ENCODE measurements around the gene GCNT4.
A peak's percentile ranks its signal among the peaks of the same experiment; 100 is the strongest.

GCNT4 gene

DNA sequence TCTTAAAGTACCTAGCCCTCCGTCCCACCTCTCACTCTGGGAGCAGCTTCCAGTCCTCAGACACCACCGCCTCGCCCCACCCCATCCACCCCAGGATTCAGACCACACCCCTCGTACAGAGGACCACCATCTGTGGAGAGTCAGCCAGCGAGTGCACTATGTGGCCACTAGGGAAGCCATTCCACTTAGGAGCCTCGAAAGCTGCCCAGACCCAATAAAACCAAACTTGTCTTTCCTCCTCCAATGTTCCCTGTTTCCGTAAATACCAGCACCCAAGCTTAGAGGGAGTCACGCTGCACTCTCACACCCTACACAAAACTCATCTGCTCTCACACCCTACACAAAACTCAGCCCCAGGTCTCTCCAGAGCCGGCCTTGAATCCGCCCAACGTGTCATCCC lies 1.9 kb downstream of the GCNT4 start:
- no peak for DNase-seq

- no peak for DNase-seq
Measured at GRCh38 chr5:75049456-75050351, 2.7 kb downstream of the GCNT4 start.

DNA sequence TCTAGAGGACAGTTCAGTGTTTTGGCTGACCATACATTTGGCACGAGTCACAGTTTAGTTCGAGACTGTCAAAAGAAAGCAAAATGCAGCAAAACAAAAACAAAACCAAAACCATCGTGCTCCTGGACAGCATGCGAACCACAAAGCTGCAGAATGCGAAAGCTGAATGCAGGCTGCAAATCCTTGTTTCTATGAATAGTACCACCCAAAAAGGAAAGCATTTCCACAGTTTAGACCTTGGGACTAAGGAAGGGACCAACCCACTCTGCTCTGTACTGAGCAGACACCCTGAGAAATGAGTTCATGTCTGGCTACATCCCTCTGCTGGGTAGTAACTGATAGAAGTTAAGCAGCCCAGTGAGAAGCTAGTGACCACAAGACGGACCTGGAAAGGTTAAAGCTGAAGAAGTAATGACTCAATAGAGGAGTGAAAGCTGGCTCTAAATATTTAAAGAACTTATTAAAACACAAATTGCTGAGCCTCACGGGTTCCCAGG lies 3.9 kb downstream of the GCNT4 start:
- DNase-seq, result no peak

- no peak for DNase-seq
Measured at GRCh38 chr5:75047356-75047755, 5.0 kb downstream of the GCNT4 start.

DNA sequence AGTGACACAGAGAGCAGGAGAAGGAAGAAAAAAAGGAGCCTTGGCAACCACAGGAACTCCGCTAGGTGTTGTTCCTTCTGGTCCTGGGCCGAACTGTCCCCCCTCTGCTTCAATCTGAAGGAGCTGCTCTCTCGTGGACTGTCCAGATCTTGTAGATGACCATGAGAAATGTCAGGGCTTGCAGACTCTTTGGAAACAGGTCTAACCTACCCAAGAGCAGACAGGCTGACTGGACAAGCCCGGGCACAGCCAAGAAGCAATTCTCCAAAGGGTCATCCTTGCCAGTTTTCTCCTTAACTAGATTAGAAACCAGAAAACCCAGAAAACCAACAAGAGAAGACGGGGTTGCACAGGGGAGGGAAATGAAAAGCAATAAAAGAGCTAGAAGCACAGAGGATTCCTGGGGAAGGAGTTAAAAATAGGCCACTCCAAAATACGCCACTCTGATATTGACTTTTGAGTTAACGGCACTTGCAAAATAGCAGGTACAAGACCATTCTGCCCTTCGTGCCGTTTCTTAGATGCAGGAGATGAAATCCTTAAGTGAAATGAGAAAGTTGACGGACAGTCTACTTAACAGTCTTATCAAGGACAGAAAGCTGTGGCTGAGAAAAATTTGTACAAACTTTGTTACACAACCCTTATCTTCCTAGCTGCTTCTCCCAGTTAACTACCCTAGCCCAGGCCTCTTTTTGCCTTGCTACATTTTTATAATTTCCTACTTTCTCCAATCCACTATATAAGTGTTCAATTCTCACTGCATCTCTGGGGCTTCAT lies 5.8 kb downstream of the GCNT4 start:
- DNase-seq, result no peak

DNA sequence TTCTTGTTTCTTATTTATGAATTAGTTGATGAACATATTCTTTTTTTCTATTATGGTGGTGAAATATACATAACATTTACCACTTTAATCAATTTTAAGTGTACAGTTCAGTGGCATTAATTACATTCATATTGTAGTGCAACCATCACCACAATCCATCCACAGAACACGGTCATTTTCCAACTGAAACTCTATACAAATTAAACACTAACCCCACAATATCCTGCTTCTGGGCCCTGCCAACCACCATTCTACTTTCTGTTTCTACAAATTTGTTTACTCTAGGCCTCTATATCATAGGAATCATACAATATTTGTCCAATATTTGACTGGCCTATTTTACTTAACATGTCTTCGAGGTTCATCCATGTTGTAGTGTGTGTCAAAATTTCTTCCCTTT lies 7.3 kb downstream of the GCNT4 start:
- no peak for DNase-seq

GRCh38 chr5:75044406-75044805 lies 8.0 kb downstream of the GCNT4 start:
- no peak for DNase-seq

GRCh38 chr5:75043633-75044264 lies 8.6 kb downstream of the GCNT4 start:
- no peak for DNase-seq

GRCh38 chr5:75042522-75042921 lies 9.8 kb downstream of the GCNT4 start:
- no peak for DNase-seq

GRCh38 chr5:75040973-75041372 lies 11.4 kb downstream of the GCNT4 start:
- DNase-seq, result no peak

DNA sequence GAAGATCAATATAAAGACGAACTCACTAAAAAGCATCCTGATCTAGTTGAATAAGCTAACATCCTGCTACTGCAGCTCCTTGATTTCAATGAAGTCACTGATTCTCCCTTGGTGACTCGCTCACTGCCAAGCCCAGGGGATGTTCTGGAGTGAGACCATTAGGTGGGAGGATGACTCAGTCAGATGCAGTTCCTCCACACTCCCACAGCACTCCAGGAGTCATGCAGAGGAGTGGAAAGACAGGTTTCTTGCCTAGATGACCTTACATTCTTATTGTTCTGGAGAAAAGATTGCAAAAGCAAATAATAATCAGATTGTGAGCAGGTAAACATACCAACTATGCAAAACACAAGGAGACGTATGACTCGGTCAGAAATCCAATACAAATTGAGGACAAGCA lies 15.3 kb downstream of the GCNT4 start:
- no peak for DNase-seq

DNA sequence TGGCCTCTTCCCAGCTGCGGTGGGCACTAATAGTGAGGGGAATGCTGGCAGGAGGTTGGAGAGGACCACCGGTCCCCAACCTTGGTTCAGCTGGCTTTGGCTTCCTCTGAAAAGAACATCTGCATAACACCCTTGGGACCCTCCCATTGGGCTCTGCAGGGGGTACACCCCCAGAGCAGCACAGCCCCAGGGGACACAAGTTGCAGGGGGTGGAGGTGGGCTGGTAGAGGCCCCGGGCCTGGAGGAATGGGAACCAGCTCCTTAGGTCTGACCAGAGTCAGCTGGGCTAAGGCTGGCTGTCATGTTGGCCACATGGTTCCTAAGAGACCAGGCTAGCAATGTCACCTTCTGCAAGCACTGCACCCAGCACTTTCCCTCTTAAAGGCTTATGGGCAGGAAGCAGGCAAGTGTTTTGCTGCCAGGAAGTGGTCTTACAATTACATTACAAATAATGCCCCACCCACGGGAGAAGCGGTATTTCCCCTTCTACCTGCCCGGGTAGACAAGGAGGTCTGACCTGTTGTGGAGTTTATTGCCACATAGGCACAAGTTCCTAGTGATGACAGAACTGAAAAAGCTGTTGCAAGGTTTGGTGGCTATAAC lies 18.1 kb downstream of the GCNT4 start:
- no peak for DNase-seq

- peak; percentile 20 for DNase-seq
Measured at GRCh38 chr5:75031366-75031765, 21.0 kb downstream of the GCNT4 start.

DNA sequence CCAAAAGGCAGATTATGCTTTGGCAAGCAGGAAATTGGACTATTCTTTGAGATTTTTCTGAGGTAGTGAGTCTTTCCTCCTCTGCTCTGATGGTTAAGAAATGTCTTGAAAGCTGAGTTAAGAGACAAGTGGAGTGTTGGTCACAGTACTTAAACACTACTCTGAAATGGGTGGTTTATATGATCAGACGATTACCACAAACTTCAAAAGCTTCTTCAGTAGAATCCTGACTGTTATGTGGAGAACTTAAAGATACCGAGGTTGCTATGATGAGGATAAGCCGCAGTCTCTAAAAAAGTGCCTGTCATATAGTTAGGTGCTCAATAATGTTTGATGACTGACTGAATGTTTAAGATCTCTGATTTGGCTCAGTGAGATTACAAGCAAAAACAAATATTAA lies 24.3 kb downstream of the GCNT4 start:
- DNase-seq, result no peak

GRCh38 chr5:75023368-75024159 lies 28.8 kb downstream of the GCNT4 start:
- DNase-seq, result no peak

GRCh38 chr5:75021800-75022199 lies 30.6 kb downstream of the GCNT4 start:
- DNase-seq, result no peak

GRCh38 chr5:75021219-75021618 lies 31.1 kb downstream of the GCNT4 start:
- peak; percentile 21 for DNase-seq

DNA sequence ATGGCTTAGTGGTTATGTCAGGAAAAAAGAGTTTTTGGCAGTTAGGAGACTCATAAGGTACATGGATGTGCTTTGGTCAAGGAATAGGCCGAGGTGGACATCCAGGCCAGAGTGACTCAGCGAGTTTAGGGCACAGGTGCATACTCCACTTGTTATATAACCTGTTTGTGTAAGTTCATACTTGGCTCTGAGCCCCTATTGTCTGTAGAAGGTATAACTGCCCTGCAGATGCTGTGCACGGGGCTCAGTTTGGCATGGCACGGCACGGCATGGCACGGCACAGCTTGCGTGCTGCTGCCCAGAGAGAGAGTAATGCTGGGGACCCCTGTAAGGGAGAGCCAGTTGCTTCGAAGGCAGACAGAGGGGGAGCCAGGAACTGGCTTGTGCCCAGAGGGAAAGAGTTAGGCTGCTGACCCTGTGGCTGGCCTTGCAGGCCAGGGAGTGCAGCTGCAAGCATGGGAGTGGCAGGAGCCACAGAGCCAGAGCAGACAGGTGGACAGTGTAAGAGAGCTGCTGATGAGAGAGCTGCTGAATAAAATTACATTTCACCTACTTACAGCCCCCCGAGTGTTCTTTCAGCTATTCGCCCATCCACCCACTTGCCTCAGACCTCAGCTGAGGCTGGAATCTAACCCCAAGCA lies 32.2 kb downstream of the GCNT4 start:
- no peak for DNase-seq

DNA sequence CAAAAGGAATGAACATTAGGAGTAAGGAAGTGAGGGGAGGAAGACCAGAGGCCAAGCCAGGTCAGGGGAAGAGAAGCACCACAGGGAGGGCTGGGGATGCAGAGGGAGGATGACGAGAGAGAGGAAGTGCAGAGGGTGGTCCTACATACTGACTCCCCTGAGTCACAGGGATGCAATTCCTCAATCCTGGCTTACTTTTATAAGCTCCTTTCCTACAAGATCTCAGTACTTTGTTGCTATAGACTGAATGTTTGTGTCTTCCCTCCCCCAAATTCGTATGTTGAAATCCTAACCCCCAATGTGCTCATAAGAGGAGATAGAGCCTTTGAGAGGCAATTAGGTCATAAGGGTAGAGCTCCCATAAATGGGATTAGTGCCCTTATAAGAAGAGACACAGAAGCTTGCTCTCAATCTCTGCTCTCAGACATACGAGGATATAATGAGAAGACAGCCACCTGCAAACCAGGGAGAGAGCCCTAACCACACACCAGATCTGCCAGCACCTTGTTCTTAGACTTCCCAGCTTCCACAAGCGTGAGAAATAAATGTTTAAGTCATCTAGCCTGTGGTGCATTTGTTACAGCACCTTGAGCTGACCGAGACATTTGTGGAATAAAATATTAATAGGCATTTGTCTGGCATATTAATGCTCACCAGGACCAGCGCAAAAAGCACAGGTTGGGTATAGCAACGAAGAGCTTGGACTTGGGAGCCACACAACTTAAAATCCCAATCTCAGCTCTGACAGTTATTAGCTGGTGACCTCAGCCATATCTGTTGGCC lies 33.4 kb downstream of the GCNT4 start:
- DNase-seq, result no peak

DNA sequence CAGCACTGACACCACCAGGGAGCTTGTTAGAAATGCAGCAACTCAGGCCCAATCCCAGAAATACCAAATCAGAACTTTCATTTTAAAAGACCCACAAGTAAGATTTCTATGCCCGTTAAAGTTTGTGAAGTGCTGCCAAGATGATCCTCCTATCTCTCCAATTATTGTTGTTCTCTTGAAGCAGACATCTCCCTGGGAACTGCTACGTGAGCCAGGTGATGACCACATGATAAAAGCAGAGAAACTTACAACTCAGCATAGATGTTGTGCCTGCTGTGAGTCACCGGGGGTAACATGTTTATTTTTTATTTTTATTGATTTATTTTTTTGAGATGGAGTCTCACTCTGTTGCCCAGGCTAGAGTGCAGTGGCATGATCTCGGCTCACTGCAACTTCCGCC lies 34.4 kb downstream of the GCNT4 start:
- no peak for DNase-seq

DNA sequence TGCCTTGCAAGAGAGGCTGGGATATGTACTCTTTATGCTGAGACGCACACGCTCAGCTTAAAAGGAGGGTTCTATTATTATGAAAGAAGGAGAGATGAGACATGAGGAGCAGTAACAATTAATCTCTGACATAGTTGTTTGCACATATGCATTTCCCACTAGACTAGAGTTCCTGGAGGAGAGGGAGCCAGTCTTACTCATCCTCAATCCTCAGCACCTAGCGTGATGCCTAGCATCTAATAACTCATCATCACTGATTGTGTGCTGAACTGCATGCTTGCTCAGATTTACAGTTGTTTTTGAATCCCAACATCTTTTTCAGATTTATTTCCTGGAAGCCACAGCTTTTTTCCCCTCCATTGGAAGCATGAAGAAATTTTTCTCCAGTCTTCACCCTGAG lies 35.5 kb downstream of the GCNT4 start:
- DNase-seq, result no peak
